WI38 (cell line): Measurements from ENCODE around the gene GPATCH8.

Experiments
- H3K4me3 ChIP-seq: 2 replicates; pipeline ENCODE4 v1.5.1; 2011; ENCODE audit warnings: low read depth, mild to moderate bottlenecking, control low read depth, low read length
- TF ChIP-seq, protein P1 (sequence below): IDR thresholded peaks from 2 replicates; pipeline ENCODE4 v1.5.1; 2012; ENCODE audit warnings: low read depth, mild to moderate bottlenecking, control low read depth, low read length

The GPATCH8 gene

DNA sequence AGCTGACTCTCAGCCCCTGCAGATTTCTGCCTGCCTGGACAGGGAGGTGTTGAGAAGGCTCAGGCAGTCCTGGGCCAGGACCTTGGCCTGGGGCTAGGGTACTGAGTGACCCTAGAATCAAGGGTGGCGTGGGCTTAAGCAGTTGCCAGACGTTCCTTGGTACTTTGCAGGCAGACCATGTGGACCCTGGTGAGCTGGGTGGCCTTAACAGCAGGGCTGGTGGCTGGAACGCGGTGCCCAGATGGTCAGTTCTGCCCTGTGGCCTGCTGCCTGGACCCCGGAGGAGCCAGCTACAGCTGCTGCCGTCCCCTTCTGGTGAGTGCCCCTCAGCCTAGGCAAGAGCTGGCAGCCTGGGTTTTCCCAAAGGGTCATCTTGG lies 154.2 kb downstream of the GPATCH8 start:
- TF ChIP-seq, protein P1, sequence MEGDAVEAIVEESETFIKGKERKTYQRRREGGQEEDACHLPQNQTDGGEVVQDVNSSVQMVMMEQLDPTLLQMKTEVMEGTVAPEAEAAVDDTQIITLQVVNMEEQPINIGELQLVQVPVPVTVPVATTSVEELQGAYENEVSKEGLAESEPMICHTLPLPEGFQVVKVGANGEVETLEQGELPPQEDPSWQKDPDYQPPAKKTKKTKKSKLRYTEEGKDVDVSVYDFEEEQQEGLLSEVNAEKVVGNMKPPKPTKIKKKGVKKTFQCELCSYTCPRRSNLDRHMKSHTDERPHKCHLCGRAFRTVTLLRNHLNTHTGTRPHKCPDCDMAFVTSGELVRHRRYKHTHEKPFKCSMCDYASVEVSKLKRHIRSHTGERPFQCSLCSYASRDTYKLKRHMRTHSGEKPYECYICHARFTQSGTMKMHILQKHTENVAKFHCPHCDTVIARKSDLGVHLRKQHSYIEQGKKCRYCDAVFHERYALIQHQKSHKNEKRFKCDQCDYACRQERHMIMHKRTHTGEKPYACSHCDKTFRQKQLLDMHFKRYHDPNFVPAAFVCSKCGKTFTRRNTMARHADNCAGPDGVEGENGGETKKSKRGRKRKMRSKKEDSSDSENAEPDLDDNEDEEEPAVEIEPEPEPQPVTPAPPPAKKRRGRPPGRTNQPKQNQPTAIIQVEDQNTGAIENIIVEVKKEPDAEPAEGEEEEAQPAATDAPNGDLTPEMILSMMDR: no peak
- no peak overlapping the region for H3K4me3 ChIP-seq

DNA sequence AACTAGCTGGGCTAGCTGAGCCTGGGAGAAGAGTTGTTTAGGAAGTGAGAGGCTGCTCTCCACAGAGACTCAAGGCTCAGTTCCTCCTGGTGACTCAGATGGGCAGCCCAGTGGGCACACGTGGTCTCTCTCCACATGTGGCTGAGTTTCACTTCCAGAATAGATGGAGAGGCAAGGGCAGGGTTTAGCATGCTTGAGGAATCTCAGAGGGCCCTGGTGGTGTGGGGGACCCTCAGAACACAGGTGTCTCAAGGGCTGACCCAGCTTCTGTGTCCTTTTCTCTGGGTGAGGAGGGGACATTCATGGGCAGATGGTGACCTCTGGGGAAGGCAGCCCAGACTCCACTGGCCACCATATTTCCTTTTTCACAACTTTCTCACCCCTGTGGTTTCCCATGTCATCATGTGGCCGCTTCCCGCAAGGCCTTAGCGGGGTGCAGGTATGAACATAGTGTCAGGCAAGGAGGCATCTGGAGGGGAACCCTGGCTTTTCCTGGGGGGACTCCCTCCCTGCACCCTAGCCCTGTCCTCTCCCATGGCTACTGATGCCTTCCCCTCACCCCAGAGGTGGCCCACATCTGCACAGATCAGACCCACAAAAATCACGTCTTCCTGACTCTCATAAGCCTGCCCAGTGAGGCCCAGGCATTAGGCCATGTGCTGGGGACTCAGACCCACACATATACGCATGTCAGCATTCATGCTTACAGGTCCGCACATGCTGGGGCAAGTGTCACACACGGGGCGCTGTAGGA lies 154.8 kb downstream of the GPATCH8 start:
- TF ChIP-seq, protein P1: no peak
- no peak overlapping the region for H3K4me3 ChIP-seq
